Progenitor cell of endocrine pancreas (in vitro differentiated cells): ENCODE data around the gene CEP152. TPM values are rescaled to one million over a fixed set of nuclear protein-coding genes. Genes with fewer than 3 reads are reported as not detected.

Experiments used
- DNase-seq: peaks from one replicate; pipeline ENCODE4 v3.0.0; 2021; ENCODE audit warnings: low spot score; ENCODE audit not compliant: unreplicated experiment
- H3K27ac Mint-ChIP-seq: 2 replicates; pipeline ENCODE4 v1.8.0; 2021; ENCODE audit warnings: mild to moderate bottlenecking, moderate library complexity, mixed read lengths
- H3K27me3 Mint-ChIP-seq: 2 replicates; pipeline ENCODE4 v1.8.0; 2021; ENCODE audit warnings: mixed read lengths
- H3K36me3 Mint-ChIP-seq: 2 replicates; pipeline ENCODE4 v1.8.0; 2022; ENCODE audit warnings: mixed read lengths; ENCODE audit not compliant: insufficient read depth
- H3K4me1 Mint-ChIP-seq: 2 replicates; pipeline ENCODE4 v1.8.0; 2021; ENCODE audit warnings: low read depth, mixed read lengths
- H3K4me3 Mint-ChIP-seq: 2 replicates; pipeline ENCODE4 v1.8.0; 2021; ENCODE audit warnings: low read depth, mild to moderate bottlenecking, moderate library complexity, mixed read lengths
- H3K9me3 Mint-ChIP-seq: 2 replicates; pipeline ENCODE4 v1.8.0; 2021; ENCODE audit warnings: low read depth, mixed read lengths
- total RNA-seq: library from RNA; stranded (reverse); gene quantifications from 2 replicates; pipeline ENCODE4 v1.2.1, GENCODE V29; 2021
- TF ChIP-seq, protein P1 (sequence below): fragments of 200-600 bp; sonication (generic); IDR thresholded peaks from one replicate; pipeline ENCODE4 v1.5.0; 2021; ENCODE audit warnings: antibody characterized with exemption, mild to moderate bottlenecking; ENCODE audit not compliant: unreplicated experiment

Gene CEP152
- total RNA-seq, 1 donor from 2014 or later, result 9.5 TPM

DNA sequence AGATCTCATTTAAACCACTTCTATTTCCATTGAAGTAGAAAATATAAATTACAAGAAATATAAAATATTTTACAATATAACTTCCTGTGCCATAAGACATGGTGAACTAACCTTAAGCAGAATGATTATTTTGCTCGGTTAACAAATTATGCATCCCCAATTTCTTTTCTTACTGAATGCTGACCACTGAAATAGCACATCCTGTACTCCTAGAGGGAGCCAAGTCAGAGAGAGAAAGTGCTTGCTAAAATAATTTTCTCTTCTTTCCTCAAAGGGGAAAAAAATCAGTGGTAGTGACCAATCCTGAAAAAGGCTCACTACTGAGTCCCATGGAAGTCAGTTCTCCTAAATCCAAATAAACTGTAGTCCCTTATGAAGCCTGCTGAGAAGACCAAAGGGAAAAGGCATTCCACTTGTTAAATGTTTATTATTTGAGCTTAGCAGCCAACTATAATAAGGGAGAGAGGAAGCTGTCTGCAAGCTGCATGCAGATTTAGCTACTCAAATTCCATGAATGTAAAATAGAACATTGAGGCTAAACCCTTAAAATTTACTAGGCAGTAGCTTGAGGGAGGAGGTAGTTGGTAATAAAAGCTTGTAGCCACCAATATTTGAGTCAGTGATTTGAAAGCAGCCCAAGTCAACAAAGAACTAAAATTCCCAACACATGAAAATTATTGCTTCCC lies 33.1 kb downstream of the CEP152 start:
- no peak for DNase-seq
- Mint-ChIP-seq H3K4me1 (peaks cover 5% of the 10 kb centered on the region), H3K4me3 (no peak overlapping the region), H3K27ac (no peak overlapping the region), H3K36me3 (peaks cover 6% of the 10 kb centered on the region), H3K27me3 (no peaks in the 10 kb centered on the region), H3K9me3 (no peaks in the 10 kb centered on the region)
- TF ChIP-seq, protein P1, sequence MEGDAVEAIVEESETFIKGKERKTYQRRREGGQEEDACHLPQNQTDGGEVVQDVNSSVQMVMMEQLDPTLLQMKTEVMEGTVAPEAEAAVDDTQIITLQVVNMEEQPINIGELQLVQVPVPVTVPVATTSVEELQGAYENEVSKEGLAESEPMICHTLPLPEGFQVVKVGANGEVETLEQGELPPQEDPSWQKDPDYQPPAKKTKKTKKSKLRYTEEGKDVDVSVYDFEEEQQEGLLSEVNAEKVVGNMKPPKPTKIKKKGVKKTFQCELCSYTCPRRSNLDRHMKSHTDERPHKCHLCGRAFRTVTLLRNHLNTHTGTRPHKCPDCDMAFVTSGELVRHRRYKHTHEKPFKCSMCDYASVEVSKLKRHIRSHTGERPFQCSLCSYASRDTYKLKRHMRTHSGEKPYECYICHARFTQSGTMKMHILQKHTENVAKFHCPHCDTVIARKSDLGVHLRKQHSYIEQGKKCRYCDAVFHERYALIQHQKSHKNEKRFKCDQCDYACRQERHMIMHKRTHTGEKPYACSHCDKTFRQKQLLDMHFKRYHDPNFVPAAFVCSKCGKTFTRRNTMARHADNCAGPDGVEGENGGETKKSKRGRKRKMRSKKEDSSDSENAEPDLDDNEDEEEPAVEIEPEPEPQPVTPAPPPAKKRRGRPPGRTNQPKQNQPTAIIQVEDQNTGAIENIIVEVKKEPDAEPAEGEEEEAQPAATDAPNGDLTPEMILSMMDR, result no peak

DNA sequence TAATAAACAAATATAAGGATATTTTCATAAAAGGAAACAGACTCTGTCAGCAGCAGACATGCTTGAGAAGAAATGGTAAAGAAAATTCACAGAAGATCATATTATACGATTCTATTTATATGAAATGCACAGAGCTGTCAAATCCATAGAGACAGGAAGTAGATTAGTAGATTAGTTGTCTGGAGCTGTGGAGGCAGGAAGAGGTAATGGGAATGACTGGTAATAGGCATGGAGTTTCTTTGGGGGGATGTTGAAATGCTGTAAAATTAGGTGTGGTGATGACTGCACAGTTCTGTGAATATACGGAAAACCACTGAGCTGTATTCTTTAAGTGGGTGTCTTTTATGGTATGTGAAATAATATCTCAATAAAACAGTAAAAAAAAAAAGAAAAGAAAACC lies 35.3 kb downstream of the CEP152 start:
- TF ChIP-seq, protein P1, result no peak
- no peaks in the 10 kb centered on the region for H3K9me3 Mint-ChIP-seq

DNA sequence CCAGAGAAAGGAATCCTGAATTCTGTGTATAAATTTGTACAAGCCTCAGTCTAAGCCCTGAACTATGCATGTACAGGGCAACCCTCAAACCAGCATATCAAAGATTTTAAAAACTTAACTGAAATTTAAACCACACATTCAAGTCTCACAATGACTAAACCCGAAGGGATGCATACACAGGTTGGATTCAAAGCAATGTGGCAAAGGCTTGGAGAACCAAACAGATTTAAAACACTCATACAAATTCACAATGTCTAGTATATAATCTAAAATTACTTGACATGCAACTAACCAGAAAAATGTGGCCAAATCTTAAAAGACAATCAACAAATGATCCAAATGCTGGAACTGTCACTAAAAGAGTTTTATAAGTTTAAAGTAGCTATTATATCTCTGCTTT lies 36.4 kb downstream of the CEP152 start:
- no peak overlapping the region for H3K27ac Mint-ChIP-seq
- no peaks in the 10 kb centered on the region for H3K9me3 Mint-ChIP-seq
- no peaks in the 10 kb centered on the region for H3K27me3 Mint-ChIP-seq

More for the DNA sequence above, 35.3 kb downstream of the CEP152 start:
- Mint-ChIP-seq H3K27me3 (no peaks in the 10 kb centered on the region), H3K36me3 (peaks cover 2% of the 10 kb centered on the region), H3K4me3 (no peak overlapping the region), H3K4me1 (peaks cover 5% of the 10 kb centered on the region), H3K27ac (no peak overlapping the region)
- no peak for DNase-seq

GRCh38 chr15:48766196-48766595 lies 44.7 kb downstream of the CEP152 start:
- TF ChIP-seq, protein P1, result no peak
- Mint-ChIP-seq H3K4me3 (no peak overlapping the region), H3K4me1 (no peaks in the 10 kb centered on the region), H3K27me3 (no peaks in the 10 kb centered on the region), H3K36me3 (peaks cover 24% of the 10 kb centered on the region), H3K27ac (no peak overlapping the region), H3K9me3 (no peaks in the 10 kb centered on the region)
- no peak for DNase-seq

More for the DNA sequence above, 36.4 kb downstream of the CEP152 start:
- no peak overlapping the region for H3K4me3 Mint-ChIP-seq
- no peak for DNase-seq
- TF ChIP-seq, protein P1, result no peak
- peaks cover 4% of the 10 kb centered on the region for H3K36me3 Mint-ChIP-seq
- peaks cover 5% of the 10 kb centered on the region for H3K4me1 Mint-ChIP-seq

GRCh38 chr15:48765022-48765421 lies 45.8 kb downstream of the CEP152 start:
- TF ChIP-seq, protein P1, result no peak
- Mint-ChIP-seq H3K27me3 (no peaks in the 10 kb centered on the region), H3K36me3 (peaks cover 23% of the 10 kb centered on the region), H3K9me3 (no peaks in the 10 kb centered on the region), H3K4me3 (no peak overlapping the region), H3K27ac (no peak overlapping the region), H3K4me1 (no peaks in the 10 kb centered on the region)
- DNase-seq, result no peak
